Lower leg skin (tissue), 3 donors: ENCODE data around the gene CIZ1.

Experiments
- CTCF ChIP-seq, 3 donors: fragments of 450-650 bp; IDR thresholded peaks; one replicate each; pipeline ENCODE4 v1.5.1; 2016; ENCODE audit warnings: antibody characterized with exemption in 3 of 3, mild to moderate bottlenecking in 3 of 3, moderate library complexity in 2 of 3
- POLR2A ChIP-seq, 2 donors: fragments of 450-650 bp; IDR thresholded peaks; one replicate each; pipeline ENCODE4 v1.6.1; 2016 to 2017; ENCODE audit warnings: antibody characterized with exemption in 2 of 2, mild to moderate bottlenecking in 1 of 2, moderate library complexity in 1 of 2

- no peak for TF ChIP-seq CTCF (IDR thresholded peaks at IDR 0.05)
- TF ChIP-seq POLR2A (IDR thresholded peaks at IDR 0.05), result no peak
Observed at GRCh38 chr9:128145536-128145935, 45.8 kb downstream of the CIZ1 start.
